NB4 (cell line): ENCODE results near the gene POLG.

ENCODE experiments used
- POLR2A ChIP-seq: IDR thresholded peaks from 2 replicates; pipeline ENCODE4 v1.6.1; 2011; ENCODE audit warnings: mild to moderate bottlenecking; ENCODE audit not compliant: insufficient read length; ENCODE audit errors: extremely low read depth
- TF ChIP-seq, protein P1 (sequence below): IDR thresholded peaks from 2 replicates; pipeline ENCODE4 v1.6.1; 2011; ENCODE audit warnings: low read depth, low read length
- TF ChIP-seq, protein P2 (sequence below): IDR thresholded peaks from one replicate; pipeline ENCODE4 v1.5.1; 2012; ENCODE audit warnings: low read depth, low read length

DNA sequence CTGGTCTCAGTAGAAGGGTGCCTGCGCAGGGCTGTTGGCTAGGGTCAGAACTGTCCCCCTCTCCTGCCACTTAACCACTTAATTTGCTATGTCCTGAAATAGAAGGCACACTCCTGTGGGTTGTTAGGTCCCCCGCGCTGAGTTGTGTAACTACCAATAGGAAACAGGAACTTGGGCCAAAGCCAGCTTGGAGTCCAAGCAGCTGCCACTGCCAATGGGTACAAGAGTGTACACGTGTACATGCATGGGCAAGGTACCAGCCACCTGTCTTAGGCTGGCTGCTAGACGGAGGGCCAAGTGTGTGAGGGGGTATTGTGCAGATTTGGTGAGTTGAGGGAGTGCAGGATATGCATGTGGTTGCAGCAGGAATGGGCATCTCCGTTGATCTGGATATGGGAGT, 29.7 kb upstream of the POLG start:
- TF ChIP-seq POLR2A: no peak
- TF ChIP-seq, protein P1, sequence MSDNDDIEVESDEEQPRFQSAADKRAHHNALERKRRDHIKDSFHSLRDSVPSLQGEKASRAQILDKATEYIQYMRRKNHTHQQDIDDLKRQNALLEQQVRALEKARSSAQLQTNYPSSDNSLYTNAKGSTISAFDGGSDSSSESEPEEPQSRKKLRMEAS: peak; percentile 94
- TF ChIP-seq, protein P2, sequence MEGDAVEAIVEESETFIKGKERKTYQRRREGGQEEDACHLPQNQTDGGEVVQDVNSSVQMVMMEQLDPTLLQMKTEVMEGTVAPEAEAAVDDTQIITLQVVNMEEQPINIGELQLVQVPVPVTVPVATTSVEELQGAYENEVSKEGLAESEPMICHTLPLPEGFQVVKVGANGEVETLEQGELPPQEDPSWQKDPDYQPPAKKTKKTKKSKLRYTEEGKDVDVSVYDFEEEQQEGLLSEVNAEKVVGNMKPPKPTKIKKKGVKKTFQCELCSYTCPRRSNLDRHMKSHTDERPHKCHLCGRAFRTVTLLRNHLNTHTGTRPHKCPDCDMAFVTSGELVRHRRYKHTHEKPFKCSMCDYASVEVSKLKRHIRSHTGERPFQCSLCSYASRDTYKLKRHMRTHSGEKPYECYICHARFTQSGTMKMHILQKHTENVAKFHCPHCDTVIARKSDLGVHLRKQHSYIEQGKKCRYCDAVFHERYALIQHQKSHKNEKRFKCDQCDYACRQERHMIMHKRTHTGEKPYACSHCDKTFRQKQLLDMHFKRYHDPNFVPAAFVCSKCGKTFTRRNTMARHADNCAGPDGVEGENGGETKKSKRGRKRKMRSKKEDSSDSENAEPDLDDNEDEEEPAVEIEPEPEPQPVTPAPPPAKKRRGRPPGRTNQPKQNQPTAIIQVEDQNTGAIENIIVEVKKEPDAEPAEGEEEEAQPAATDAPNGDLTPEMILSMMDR: no peak
